ENCODE measurements around the gene POMZP3. TPM values are rescaled to one million over a fixed set of nuclear protein-coding genes. Genes with fewer than 3 reads are reported as not detected.
"Not testable (repeated sequence)": the region's sequence is repeated elsewhere in the genome, so short reads cannot be mapped to it uniquely, and the experiment has no call there.

Gene POMZP3
- total RNA-seq, 1 donor from 2014 or later, result 14.3 TPM

DNA sequence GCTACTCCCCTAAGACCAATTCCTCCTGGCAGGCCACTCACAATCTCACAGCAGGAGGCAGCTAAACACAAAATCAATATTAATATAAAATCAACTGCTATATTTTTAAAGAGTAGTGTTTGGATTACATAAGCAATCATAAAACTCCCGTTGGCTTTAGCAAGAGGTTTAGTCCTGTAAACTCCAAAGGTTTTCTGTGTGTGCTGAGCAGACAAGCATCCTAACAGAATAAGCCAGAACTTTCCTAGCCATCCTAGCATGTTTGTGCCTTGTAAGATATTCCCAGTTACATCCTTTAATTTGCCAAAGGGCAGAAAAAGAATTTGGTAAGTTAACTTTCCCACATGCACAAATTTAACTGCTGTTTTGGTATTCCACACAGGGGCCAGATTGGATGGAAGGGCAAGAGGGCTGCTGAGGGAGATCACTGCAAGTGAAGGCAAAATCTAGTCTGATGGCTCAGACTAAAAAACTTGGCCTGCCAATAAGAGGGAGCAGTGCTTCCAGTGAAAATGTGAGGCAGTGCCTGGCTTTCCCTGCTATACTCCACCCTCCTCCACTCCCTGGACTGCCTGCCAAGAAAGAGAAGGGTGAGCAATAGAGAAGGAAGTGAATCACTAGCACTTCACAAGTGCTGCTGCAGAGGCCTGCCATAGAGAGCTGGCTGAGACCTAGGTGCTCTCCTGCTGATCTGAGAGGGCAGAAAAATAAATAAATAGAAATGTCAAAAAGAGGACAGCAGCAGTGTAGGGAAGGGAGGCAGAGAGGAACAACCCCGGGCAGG lies 44.0 kb downstream of the POMZP3 start:
- H3K27me3 Mint-ChIP-seq; ATAC-seq (ENCODE audit: low read depth); H3K27ac Mint-ChIP-seq; H3K9me3 Mint-ChIP-seq; POLR2A ChIA-PET; H3K4me1 Mint-ChIP-seq; CTCF ChIA-PET; H3K4me3 Mint-ChIP-seq; intact Hi-C loops (cut with micrococcal nuclease); H3K36me3 Mint-ChIP-seq (ENCODE audit: low read depth); DNase-seq: not testable (repeated sequence)

DNA sequence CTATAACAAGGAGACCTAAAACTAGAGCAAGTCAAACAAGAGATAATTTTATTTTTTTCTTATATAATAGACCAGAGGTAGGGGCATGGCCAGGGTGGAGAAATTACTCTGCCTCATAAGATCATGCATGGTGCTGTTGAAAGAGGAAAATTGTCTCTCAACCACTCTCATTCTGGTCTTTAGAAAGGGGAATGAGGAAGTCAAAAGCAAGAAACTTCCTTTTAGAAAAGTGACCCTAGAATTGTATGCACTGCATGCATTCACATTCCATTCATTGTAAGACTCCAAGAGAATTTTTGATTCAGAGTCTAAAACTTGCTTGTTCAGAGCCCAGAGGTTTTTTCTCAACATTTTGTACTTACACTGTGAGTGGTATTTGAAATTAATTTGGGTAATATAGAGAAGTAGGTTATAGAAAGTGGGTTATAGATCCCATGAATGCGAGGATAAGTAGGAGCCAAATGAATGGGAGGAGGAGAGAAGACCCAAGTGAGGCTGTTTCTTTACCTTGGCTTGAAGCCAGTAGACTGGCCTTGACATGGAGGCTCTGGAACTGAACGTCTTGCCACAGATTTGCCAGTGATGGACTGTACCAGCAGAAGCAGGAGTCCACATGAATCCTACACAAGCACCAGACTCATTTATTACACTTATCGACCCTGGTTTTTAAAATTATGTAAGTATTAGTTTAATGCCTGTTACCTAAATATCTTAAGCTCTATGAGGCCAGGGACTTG lies 51.0 kb downstream of the POMZP3 start:
- H3K27me3 Mint-ChIP-seq; H3K27ac Mint-ChIP-seq; intact Hi-C loops (cut with micrococcal nuclease); ATAC-seq (ENCODE audit: low read depth); CTCF ChIA-PET; H3K4me3 Mint-ChIP-seq; H3K9me3 Mint-ChIP-seq; H3K4me1 Mint-ChIP-seq; POLR2A ChIA-PET; DNase-seq: not testable (repeated sequence)
- peaks cover 11% of the 10 kb centered on the region for H3K36me3 Mint-ChIP-seq (ENCODE audit: low read depth)

DNA sequence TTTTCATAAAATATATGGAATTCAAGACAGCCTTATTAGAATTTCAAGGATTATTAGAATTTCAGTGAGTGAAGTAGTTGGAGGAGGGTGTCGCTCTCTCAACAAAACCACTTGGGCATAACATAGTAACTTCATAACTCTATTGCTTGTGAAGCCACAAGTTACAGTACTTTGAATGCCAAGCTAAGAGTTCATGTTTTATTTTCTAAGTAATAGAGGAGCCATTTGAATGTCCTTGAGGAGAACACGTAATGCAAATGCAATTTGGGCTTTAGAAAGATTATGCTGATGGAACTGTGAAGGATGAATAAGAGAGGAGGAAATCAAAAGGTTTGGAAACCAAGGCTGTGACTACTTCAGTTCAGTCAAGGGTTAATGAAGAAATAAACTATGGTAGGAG lies 51.6 kb downstream of the POMZP3 start:
- POLR2A ChIA-PET; DNase-seq; H3K27ac Mint-ChIP-seq; intact Hi-C loops (cut with micrococcal nuclease); H3K9me3 Mint-ChIP-seq; CTCF ChIA-PET; H3K4me3 Mint-ChIP-seq; ATAC-seq (ENCODE audit: low read depth); H3K27me3 Mint-ChIP-seq; H3K4me1 Mint-ChIP-seq: not testable (repeated sequence)
- H3K36me3 Mint-ChIP-seq (ENCODE audit: low read depth), result peaks cover 14% of the 10 kb centered on the region

DNA sequence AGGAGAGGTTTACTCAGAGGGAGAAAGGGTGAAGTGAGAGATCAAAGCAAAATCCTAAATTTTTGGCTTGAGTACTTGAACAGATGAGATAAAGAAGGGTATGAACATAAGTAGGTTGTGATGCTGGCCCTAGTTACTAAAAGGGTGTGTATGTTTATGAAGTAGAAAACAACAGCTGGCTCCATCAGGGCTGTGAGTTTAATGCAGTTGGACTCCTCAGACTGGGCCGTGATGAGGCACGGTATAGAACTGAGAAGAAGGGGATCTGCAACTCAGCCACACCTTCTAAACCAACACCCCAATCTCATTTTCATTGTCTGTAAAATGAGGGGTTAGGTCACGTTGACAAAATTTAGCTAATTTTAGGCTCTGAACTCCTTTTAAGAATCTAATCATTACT lies 54.8 kb downstream of the POMZP3 start:
- H3K27me3 Mint-ChIP-seq; H3K27ac Mint-ChIP-seq; H3K4me3 Mint-ChIP-seq; H3K4me1 Mint-ChIP-seq; POLR2A ChIA-PET; CTCF ChIA-PET; intact Hi-C loops (cut with micrococcal nuclease); H3K9me3 Mint-ChIP-seq; DNase-seq; ATAC-seq (ENCODE audit: low read depth): not testable (repeated sequence)
- peaks cover 21% of the 10 kb centered on the region for H3K36me3 Mint-ChIP-seq (ENCODE audit: low read depth)

DNA sequence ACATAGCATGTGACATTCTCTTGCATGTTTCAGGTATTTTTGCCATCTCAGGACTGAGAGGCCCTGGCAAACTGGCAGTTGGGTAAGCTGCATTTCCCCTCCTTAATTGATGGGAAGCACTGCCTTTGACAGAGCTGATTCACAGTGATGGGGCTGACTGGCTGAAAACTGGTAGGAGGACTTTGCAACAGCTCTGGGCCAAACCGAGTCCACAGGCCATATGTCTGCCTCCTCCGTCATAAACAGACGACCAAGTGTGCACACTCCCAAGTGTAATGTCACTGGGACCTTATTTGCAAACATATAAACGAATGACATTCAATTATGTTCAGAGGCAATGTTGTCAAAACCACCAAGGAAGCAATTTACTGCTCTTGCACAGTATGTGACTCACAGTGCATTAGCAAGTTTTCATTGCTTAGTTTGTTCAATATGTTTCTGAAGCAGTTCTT lies 56.7 kb downstream of the POMZP3 start:
- DNase-seq; H3K27ac Mint-ChIP-seq; POLR2A ChIA-PET; H3K27me3 Mint-ChIP-seq; H3K4me1 Mint-ChIP-seq; CTCF ChIA-PET; ATAC-seq (ENCODE audit: low read depth); H3K9me3 Mint-ChIP-seq; H3K4me3 Mint-ChIP-seq; intact Hi-C loops (cut with micrococcal nuclease): not testable (repeated sequence)
- H3K36me3 Mint-ChIP-seq (ENCODE audit: low read depth), result peaks cover 26% of the 10 kb centered on the region

DNA sequence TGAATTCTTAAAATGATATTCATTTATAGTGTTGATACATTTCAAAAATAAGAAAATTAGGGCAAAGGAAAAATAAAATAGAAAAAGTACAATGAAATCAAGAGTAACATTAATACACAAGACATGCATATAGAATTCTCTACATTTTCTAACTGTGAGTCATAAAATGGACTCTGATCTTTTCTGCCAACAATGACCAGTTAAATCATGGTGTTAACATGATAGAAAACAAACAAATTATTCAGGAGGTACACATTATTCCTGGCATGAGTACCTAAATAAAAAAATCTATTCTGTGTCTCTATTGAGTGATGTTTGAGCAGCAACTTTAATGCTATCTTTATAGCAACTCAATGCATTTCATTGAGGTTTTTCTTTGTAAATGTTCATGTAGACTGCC lies 58.3 kb downstream of the POMZP3 start:
- POLR2A ChIA-PET; DNase-seq; intact Hi-C loops (cut with micrococcal nuclease); H3K27ac Mint-ChIP-seq; ATAC-seq (ENCODE audit: low read depth); H3K27me3 Mint-ChIP-seq; CTCF ChIA-PET; H3K4me1 Mint-ChIP-seq; H3K9me3 Mint-ChIP-seq; H3K4me3 Mint-ChIP-seq: not testable (repeated sequence)
- peaks cover 26% of the 10 kb centered on the region for H3K36me3 Mint-ChIP-seq (ENCODE audit: low read depth)

DNA sequence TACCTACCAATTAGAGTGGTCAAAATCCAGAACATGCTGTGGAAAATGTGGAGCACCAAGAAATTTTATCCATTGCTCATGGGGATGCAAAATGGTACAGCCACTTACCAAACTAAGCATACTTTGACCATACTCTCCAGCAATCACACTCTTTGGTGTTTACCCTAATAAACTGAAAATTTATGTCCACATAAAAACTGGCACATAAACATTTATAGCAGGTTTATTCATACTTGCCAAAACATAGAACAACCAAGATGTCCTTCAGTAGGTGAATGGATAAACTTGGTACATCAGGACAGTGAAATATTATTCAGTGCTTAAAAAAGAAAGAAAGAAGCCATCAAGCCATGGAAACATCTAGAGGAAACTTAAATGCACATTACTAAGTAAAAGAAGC lies 59.3 kb downstream of the POMZP3 start:
- H3K4me1 Mint-ChIP-seq; H3K4me3 Mint-ChIP-seq; H3K9me3 Mint-ChIP-seq; CTCF ChIA-PET; POLR2A ChIA-PET; H3K27me3 Mint-ChIP-seq; H3K27ac Mint-ChIP-seq; intact Hi-C loops (cut with micrococcal nuclease); DNase-seq; ATAC-seq (ENCODE audit: low read depth): not testable (repeated sequence)
- H3K36me3 Mint-ChIP-seq (ENCODE audit: low read depth), result peaks cover 25% of the 10 kb centered on the region

DNA sequence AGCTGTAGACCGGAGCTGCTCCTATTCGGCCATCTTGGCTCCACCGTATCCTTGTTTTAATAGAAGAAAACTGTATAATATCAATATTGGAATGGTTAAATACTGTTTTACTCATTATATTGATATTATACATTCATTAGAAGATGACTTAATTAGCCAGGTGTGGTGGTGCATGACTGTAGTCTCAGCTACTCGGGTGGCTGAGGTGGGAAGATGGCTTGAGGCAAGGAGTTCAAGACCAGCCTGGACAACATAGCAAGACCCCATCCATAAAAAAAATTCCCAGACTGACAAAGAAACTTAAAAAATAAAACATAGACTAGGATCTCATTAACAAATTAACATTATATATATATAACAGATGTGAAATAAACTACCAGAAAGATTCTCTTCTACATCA lies 59.8 kb downstream of the POMZP3 start:
- ATAC-seq (ENCODE audit: low read depth); H3K4me1 Mint-ChIP-seq; H3K4me3 Mint-ChIP-seq; POLR2A ChIA-PET; H3K9me3 Mint-ChIP-seq; H3K27me3 Mint-ChIP-seq; intact Hi-C loops (cut with micrococcal nuclease); H3K27ac Mint-ChIP-seq; DNase-seq; CTCF ChIA-PET: not testable (repeated sequence)
- peaks cover 21% of the 10 kb centered on the region for H3K36me3 Mint-ChIP-seq (ENCODE audit: low read depth)

DNA sequence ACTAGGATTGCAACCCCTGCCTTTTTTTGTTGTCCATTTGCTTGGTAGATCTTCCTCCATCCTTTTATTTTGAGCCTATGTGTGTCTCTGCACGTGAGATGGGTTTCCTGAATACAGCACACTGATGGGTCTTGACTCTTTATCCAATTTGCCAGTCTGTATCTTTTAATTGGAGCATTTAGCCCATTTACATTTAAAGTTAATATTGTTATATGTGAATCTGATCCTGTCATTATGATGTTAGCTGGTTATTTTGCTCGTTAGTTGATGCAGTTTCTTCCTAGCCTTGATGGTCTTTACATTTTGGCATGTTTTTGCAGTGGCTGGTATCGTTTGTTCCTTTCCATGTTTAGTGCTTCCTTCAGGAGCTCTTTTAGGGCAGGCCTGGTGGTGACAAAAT lies 62.1 kb downstream of the POMZP3 start:
- POLR2A ChIA-PET; CTCF ChIA-PET; intact Hi-C loops (cut with micrococcal nuclease); H3K4me1 Mint-ChIP-seq; H3K4me3 Mint-ChIP-seq; DNase-seq; H3K9me3 Mint-ChIP-seq; ATAC-seq (ENCODE audit: low read depth); H3K27ac Mint-ChIP-seq; H3K27me3 Mint-ChIP-seq: not testable (repeated sequence)
- peaks cover 16% of the 10 kb centered on the region for H3K36me3 Mint-ChIP-seq (ENCODE audit: low read depth)

DNA sequence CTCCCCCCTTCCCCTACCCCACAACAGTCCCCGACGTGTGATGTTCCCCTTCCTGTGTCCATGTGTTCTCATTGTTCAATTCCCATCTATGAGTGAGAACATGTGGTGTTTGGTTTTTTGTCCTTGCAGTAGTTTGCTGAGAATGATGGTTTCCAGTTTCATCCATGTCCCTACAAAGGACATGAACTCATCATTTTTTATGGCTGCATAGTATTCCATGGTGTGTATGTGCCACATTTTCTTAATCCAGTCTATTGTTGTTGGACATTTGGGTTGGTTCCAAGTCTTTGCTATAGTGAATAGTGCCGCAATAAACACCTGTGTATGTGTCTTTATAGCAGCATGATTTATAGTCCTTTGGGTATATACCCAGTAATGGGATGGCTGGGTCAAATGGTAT lies 65.7 kb downstream of the POMZP3 start:
- H3K4me1 Mint-ChIP-seq; H3K9me3 Mint-ChIP-seq; intact Hi-C loops (cut with micrococcal nuclease); H3K4me3 Mint-ChIP-seq; POLR2A ChIA-PET; CTCF ChIA-PET; DNase-seq; H3K27ac Mint-ChIP-seq; H3K27me3 Mint-ChIP-seq; ATAC-seq (ENCODE audit: low read depth): not testable (repeated sequence)
- H3K36me3 Mint-ChIP-seq (ENCODE audit: low read depth), result peaks cover 19% of the 10 kb centered on the region

DNA sequence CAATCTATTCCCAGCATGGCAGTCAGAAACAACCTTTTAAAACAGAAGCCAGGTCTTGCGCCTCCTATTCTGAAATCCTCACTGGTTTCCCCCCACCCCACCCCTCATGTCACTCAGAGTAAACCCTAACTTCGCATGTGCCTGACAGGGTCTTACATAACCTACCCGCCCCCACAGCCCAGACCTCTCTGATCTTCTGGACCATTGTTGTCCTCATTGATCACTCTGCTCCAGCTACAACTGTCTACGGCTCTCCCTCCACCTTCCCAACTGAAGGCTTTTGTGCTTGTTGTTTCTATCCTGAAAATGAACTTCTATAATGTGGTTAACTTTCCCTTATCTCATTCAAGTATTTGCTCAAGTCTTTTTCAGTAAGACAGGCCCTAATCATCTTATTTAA lies 66.9 kb downstream of the POMZP3 start:
- intact Hi-C loops (cut with micrococcal nuclease); H3K27ac Mint-ChIP-seq: not testable (repeated sequence)

More for the DNA sequence above, 66.9 kb downstream of the POMZP3 start:
- H3K9me3 Mint-ChIP-seq; DNase-seq; H3K27me3 Mint-ChIP-seq; CTCF ChIA-PET; ATAC-seq (ENCODE audit: low read depth); POLR2A ChIA-PET; H3K4me1 Mint-ChIP-seq; H3K4me3 Mint-ChIP-seq: not testable (repeated sequence)
- peaks cover 19% of the 10 kb centered on the region for H3K36me3 Mint-ChIP-seq (ENCODE audit: low read depth)
